Measurements from ENCODE around the gene ADAR.

Gene ADAR

DNA sequence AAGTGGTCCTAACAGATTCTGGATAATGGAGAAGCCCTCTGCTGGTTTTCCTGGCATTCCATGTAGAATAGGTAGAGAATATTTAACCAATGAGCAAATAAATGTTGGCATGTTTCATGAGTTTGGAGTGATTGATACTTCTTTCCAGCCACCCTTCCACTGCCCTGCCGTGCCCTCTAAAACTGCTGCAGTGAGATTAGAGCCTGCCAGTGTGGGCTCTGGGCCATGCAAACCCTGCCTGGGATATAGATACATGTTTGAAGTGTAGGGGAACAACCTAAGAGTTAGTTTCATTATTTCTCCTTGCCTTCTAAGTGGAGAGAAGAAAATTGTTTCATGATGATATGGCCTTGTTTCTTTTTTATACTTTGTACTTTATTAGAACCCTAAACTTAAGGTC, 60.0 kb downstream of the ADAR start:
- ATAC-seq = no peak
- TF ChIP-seq, protein P1, sequence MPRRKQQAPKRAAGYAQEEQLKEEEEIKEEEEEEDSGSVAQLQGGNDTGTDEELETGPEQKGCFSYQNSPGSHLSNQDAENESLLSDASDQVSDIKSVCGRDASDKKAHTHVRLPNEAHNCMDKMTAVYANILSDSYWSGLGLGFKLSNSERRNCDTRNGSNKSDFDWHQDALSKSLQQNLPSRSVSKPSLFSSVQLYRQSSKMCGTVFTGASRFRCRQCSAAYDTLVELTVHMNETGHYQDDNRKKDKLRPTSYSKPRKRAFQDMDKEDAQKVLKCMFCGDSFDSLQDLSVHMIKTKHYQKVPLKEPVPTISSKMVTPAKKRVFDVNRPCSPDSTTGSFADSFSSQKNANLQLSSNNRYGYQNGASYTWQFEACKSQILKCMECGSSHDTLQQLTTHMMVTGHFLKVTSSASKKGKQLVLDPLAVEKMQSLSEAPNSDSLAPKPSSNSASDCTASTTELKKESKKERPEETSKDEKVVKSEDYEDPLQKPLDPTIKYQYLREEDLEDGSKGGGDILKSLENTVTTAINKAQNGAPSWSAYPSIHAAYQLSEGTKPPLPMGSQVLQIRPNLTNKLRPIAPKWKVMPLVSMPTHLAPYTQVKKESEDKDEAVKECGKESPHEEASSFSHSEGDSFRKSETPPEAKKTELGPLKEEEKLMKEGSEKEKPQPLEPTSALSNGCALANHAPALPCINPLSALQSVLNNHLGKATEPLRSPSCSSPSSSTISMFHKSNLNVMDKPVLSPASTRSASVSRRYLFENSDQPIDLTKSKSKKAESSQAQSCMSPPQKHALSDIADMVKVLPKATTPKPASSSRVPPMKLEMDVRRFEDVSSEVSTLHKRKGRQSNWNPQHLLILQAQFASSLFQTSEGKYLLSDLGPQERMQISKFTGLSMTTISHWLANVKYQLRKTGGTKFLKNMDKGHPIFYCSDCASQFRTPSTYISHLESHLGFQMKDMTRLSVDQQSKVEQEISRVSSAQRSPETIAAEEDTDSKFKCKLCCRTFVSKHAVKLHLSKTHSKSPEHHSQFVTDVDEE (CRISPR knock-in tag; IDR thresholded peaks at IDR 0.05) = no peak
- TF ChIP-seq PPARA (CRISPR knock-in tag; IDR thresholded peaks at IDR 0.05; ENCODE audit: borderline replicate concordance) (no peak), OSR1 (CRISPR knock-in tag; IDR thresholded peaks at IDR 0.05) (no peak), ZNF70 (CRISPR knock-in tag; IDR thresholded peaks at IDR 0.05) (no peak), RARB (CRISPR knock-in tag; IDR thresholded peaks at IDR 0.05) (no peak), ISL1 (CRISPR knock-in tag; IDR thresholded peaks at IDR 0.05) (no peak), ESRRG (CRISPR knock-in tag; IDR thresholded peaks at IDR 0.05) (no peak), TCF4 (CRISPR knock-in tag; IDR thresholded peaks at IDR 0.05; ENCODE audit: borderline replicate concordance) (no peak)
- TF ChIP-seq, protein P2, sequence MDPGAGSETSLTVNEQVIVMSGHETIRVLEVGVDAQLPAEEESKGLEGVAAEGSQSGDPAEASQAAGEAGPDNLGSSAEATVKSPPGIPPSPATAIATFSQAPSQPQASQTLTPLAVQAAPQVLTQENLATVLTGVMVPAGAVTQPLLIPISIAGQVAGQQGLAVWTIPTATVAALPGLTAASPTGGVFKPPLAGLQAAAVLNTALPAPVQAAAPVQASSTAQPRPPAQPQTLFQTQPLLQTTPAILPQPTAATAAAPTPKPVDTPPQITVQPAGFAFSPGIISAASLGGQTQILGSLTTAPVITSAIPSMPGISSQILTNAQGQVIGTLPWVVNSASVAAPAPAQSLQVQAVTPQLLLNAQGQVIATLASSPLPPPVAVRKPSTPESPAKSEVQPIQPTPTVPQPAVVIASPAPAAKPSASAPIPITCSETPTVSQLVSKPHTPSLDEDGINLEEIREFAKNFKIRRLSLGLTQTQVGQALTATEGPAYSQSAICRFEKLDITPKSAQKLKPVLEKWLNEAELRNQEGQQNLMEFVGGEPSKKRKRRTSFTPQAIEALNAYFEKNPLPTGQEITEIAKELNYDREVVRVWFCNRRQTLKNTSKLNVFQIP (CRISPR knock-in tag; IDR thresholded peaks at IDR 0.05; ENCODE audit: borderline replicate concordance, low read depth) = no peak
- TF ChIP-seq, protein P3, sequence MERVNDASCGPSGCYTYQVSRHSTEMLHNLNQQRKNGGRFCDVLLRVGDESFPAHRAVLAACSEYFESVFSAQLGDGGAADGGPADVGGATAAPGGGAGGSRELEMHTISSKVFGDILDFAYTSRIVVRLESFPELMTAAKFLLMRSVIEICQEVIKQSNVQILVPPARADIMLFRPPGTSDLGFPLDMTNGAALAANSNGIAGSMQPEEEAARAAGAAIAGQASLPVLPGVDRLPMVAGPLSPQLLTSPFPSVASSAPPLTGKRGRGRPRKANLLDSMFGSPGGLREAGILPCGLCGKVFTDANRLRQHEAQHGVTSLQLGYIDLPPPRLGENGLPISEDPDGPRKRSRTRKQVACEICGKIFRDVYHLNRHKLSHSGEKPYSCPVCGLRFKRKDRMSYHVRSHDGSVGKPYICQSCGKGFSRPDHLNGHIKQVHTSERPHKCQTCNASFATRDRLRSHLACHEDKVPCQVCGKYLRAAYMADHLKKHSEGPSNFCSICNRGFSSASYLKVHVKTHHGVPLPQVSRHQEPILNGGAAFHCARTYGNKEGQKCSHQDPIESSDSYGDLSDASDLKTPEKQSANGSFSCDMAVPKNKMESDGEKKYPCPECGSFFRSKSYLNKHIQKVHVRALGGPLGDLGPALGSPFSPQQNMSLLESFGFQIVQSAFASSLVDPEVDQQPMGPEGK (CRISPR knock-in tag; IDR thresholded peaks at IDR 0.05; ENCODE audit: borderline replicate concordance) = no peak
- TF ChIP-seq, protein P4, sequence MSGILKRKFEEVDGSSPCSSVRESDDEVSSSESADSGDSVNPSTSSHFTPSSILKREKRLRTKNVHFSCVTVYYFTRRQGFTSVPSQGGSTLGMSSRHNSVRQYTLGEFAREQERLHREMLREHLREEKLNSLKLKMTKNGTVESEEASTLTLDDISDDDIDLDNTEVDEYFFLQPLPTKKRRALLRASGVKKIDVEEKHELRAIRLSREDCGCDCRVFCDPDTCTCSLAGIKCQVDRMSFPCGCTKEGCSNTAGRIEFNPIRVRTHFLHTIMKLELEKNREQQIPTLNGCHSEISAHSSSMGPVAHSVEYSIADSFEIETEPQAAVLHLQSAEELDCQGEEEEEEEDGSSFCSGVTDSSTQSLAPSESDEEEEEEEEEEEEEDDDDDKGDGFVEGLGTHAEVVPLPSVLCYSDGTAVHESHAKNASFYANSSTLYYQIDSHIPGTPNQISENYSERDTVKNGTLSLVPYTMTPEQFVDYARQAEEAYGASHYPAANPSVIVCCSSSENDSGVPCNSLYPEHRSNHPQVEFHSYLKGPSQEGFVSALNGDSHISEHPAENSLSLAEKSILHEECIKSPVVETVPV (CRISPR knock-in tag; IDR thresholded peaks at IDR 0.05) = no peak
- TF ChIP-seq, protein P5, sequence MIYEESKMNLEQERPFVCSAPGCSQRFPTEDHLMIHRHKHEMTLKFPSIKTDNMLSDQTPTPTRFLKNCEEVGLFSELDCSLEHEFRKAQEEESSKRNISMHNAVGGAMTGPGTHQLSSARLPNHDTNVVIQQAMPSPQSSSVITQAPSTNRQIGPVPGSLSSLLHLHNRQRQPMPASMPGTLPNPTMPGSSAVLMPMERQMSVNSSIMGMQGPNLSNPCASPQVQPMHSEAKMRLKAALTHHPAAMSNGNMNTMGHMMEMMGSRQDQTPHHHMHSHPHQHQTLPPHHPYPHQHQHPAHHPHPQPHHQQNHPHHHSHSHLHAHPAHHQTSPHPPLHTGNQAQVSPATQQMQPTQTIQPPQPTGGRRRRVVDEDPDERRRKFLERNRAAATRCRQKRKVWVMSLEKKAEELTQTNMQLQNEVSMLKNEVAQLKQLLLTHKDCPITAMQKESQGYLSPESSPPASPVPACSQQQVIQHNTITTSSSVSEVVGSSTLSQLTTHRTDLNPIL (CRISPR knock-in tag; IDR thresholded peaks at IDR 0.05; ENCODE audit: low read depth) = no peak

DNA sequence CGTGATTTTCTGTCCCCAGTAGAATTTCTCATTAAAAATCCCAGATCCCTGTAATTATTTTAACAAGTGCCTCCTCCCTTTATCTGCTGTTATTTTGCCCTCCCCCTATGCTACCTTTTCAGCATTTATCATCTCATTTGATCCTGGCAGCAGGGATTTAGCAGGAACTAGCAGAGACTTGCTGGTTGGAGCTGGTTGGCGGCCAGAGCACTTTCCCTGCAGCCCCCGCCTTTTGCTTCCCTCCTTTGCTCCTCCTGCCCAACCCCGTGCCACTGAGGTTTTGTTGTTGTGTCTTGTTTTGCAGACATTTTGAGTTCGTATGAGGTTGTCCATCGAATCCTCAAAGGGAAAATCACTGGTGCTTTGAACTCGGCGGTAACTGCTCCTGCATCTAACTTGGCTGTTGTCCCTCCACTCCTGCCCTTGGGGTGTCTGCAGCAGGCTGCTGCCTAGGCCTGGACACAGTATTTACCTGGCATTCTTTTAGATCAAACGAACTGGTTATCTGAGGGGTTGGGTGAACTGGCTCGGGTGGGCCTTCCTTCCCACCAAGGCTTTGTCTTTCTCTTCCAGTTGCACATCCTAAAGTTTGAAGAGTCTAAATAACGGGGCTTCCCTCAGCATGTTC, 60.8 kb downstream of the ADAR start:
- TF ChIP-seq, protein P2 (CRISPR knock-in tag; IDR thresholded peaks at IDR 0.05; ENCODE audit: borderline replicate concordance, low read depth) = no peak
- TF ChIP-seq, protein P4 (CRISPR knock-in tag; IDR thresholded peaks at IDR 0.05) = no peak
- no peak for ATAC-seq

DNA sequence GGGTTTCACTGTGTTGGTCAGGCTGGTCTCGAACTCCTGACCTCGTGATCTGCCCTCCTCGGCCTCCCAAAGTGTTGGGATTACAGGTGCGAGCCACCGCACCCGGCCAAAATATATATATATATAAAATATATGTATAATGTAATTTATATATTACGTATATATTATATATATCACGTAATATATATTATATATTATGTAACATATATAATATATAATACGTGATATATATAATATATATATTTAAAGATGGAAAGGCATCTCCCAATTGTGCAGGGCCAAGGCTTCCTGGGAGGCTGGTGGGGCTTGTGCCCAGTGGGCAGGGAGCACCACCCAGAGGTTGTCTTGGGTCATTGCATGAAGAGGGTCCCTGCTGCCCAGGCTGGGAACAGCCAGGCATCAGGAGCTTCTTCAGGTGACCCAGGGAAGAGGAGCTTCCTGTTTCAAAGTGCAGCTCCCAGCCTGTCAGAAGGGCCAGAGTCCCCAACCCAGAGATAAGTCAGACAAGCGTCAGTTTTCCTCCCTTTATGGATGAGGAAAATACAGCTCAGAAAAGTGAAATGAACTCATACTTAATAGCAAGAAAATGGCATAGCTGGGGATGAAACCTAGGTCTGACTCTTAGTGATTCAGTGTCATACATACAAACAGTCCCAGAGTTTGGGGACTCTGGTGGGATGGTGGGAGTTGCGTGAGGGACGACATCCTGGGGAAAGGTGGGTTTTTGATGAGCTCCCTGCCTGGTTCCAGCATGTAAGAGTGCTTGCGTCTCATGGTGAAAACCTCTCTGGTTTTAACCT, 61.5 kb downstream of the ADAR start:
- TF ChIP-seq ZNF8 (CRISPR knock-in tag; IDR thresholded peaks at IDR 0.05) (no peak), ISL1 (CRISPR knock-in tag; IDR thresholded peaks at IDR 0.05) (no peak), PPARA (CRISPR knock-in tag; IDR thresholded peaks at IDR 0.05; ENCODE audit: borderline replicate concordance) (no peak), ZFP30 (CRISPR knock-in tag; IDR thresholded peaks at IDR 0.05) (no peak), CSDC2 (CRISPR knock-in tag; IDR thresholded peaks at IDR 0.05) (no peak)
- TF ChIP-seq, protein P5 (CRISPR knock-in tag; IDR thresholded peaks at IDR 0.05; ENCODE audit: low read depth) = no peak
- TF ChIP-seq, protein P3 (CRISPR knock-in tag; IDR thresholded peaks at IDR 0.05; ENCODE audit: borderline replicate concordance) = no peak
- peak; percentile 95 for ATAC-seq
